ENCODE data around the gene FOXP1. TPM values are rescaled to one million over a fixed set of nuclear protein-coding genes. Genes with fewer than 3 reads are reported as not detected.

Gene FOXP1
- total and polyA plus RNA-seq, 2 of the 13 experiments (the other 11 are each of a cell fraction or from before 2014, with no cell fraction given) = 40.4 to 59.0 TPM

GRCh38 chr3:70981231-70981880, 602.2 kb downstream of the FOXP1 start:
- WGBS (ENCODE audit: low lambda C conversion rate) = 93% methylated on average over 6 of the region's 6 CpGs
- no peak overlapping the region for H3K27ac ChIP-seq (ENCODE audit: extremely low read length, insufficient read depth, low read length)
- BruUV-seq (replicated peaks) = no TSS peak
- no peak for ATAC-seq
- intact Hi-C loops (cut with micrococcal nuclease; ENCODE audit: unreplicated experiment) (no loop called here), in situ Hi-C loops (cut with HindIII; ENCODE audit: extremely low pct_ligation_motif_present, low pct_unique_long_range_greater_than_20kb) (no loop called here)
- POLR2A ChIA-PET = no interaction called here
- no peak for FAIRE-seq
- H3K36me3 ChIP-seq (replicated peaks in 1 of 2; ENCODE audit: control insufficient read depth in 1 of 2, insufficient read depth in 2 of 2, low read length in 2 of 2) = peaks cover 27 to 49% of the 10 kb centered on the region in 2 experiments
- peaks cover 11% of the 10 kb centered on the region; the same call in 1 of the 2 replicates for H3K4me1 ChIP-seq (ENCODE audit: insufficient read depth, low read length)
- H3K4me2 ChIP-seq (ENCODE audit: low read depth, low read length) = no peak overlapping the region
- no peaks in the 10 kb centered on the region for H4K20me1 ChIP-seq (ENCODE audit: insufficient read depth, low read length)
- no peak overlapping the region for H3K4me3 ChIP-seq (replicated peaks in 1 of 3; ENCODE audit: insufficient read depth in 1 of 3, low read depth in 2 of 3, low read length in 3 of 3)
- CTCF ChIA-PET (ENCODE audit: low intra/inter-chr PET ratio, low total read pairs) = no interaction called here
- H2AFZ ChIP-seq (ENCODE audit: low read length) = no peak overlapping the region
- DNase-seq (ENCODE audit: low spot score) = no peak
- H3K27me3 ChIP-seq (ENCODE audit: control insufficient read depth in 1 of 2, insufficient read depth in 2 of 2, low read length in 2 of 2) = no peaks in the 10 kb centered on the region
- H3K79me2 ChIP-seq (ENCODE audit: insufficient read depth, low read length) = no peaks in the 10 kb centered on the region
- H3K9me3 ChIP-seq (ENCODE audit: low read length) = no peaks in the 10 kb centered on the region
- H3K9ac ChIP-seq (ENCODE audit: insufficient read depth, low read depth, low read length) = no peak overlapping the region
- TF ChIP-seq, protein P1, sequence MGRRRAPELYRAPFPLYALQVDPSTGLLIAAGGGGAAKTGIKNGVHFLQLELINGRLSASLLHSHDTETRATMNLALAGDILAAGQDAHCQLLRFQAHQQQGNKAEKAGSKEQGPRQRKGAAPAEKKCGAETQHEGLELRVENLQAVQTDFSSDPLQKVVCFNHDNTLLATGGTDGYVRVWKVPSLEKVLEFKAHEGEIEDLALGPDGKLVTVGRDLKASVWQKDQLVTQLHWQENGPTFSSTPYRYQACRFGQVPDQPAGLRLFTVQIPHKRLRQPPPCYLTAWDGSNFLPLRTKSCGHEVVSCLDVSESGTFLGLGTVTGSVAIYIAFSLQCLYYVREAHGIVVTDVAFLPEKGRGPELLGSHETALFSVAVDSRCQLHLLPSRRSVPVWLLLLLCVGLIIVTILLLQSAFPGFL (CRISPR knock-in tag; IDR thresholded peaks at IDR 0.05) = no peak
- TF ChIP-seq, protein P2, sequence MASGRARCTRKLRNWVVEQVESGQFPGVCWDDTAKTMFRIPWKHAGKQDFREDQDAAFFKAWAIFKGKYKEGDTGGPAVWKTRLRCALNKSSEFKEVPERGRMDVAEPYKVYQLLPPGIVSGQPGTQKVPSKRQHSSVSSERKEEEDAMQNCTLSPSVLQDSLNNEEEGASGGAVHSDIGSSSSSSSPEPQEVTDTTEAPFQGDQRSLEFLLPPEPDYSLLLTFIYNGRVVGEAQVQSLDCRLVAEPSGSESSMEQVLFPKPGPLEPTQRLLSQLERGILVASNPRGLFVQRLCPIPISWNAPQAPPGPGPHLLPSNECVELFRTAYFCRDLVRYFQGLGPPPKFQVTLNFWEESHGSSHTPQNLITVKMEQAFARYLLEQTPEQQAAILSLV (CRISPR knock-in tag; IDR thresholded peaks at IDR 0.05; ENCODE audit: borderline replicate concordance) = no peak
- TF ChIP-seq ZFP62 (CRISPR knock-in tag; IDR thresholded peaks at IDR 0.05) = no peak
- TF ChIP-seq, protein P3, sequence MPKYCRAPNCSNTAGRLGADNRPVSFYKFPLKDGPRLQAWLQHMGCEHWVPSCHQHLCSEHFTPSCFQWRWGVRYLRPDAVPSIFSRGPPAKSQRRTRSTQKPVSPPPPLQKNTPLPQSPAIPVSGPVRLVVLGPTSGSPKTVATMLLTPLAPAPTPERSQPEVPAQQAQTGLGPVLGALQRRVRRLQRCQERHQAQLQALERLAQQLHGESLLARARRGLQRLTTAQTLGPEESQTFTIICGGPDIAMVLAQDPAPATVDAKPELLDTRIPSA (CRISPR knock-in tag; IDR thresholded peaks at IDR 0.05; ENCODE audit: borderline replicate concordance) = no peak
- TF ChIP-seq ZNF83 (CRISPR knock-in tag; IDR thresholded peaks at IDR 0.05; ENCODE audit: borderline replicate concordance) = no peak
- TF ChIP-seq, protein P4, sequence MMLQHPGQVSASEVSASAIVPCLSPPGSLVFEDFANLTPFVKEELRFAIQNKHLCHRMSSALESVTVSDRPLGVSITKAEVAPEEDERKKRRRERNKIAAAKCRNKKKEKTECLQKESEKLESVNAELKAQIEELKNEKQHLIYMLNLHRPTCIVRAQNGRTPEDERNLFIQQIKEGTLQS (CRISPR knock-in tag; IDR thresholded peaks at IDR 0.05) = no peak
- no peak for TF ChIP-seq CREB3 (CRISPR knock-in tag; IDR thresholded peaks at IDR 0.05)
- TF ChIP-seq, protein P5, sequence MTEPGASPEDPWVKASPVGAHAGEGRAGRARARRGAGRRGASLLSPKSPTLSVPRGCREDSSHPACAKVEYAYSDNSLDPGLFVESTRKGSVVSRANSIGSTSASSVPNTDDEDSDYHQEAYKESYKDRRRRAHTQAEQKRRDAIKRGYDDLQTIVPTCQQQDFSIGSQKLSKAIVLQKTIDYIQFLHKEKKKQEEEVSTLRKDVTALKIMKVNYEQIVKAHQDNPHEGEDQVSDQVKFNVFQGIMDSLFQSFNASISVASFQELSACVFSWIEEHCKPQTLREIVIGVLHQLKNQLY (CRISPR knock-in tag; IDR thresholded peaks at IDR 0.05) = no peak
- TF ChIP-seq ARID3A (IDR thresholded peaks at IDR 0.05; ENCODE audit: low read depth, low read length) = no peak
- no peak for TF ChIP-seq GATA4 (IDR thresholded peaks at IDR 0.05; ENCODE audit: borderline replicate concordance, low read depth)
- no peak for TF ChIP-seq RELA (CRISPR knock-in tag; IDR thresholded peaks at IDR 0.05)
- no peak for TF ChIP-seq ZNF597 (CRISPR knock-in tag; IDR thresholded peaks at IDR 0.05)
- no peak for TF ChIP-seq TOPORS (CRISPR knock-in tag; IDR thresholded peaks at IDR 0.05)
- TF ChIP-seq ZNF580 (CRISPR knock-in tag; IDR thresholded peaks at IDR 0.05; ENCODE audit: borderline replicate concordance, low read depth) = no peak
- no peak for TF ChIP-seq ZNF567 (CRISPR knock-in tag; IDR thresholded peaks at IDR 0.05; ENCODE audit: borderline replicate concordance)
